ENCODE measurements around the gene SCNN1G.

DNA sequence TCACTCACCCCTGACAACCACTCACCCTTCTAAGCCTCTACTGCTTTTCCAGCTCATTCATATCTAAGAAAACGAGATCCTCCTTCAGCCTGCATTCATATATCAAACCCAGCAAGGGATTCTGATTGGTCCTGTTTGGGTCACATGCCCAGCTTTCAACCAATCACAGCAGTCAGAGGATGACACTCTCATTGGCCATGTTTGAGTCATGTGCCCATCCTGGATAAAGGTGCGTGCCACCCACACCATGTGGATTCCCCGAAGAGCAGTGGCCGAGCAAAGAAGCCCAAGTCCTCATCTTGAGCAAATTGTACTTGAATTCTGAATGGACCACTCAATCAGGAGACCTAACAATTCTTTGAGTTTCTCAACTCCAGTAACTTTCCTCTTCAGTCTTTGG is 45.0 kb downstream of the SCNN1G start:
- TF ChIP-seq RCOR1 (IDR thresholded peaks at IDR 0.05; ENCODE audit: low read depth, low read length) (no peak), MAZ (IDR thresholded peaks at IDR 0.05; ENCODE audit: borderline replicate concordance, low read depth, low read length) (no peak), RAD21 (conservative IDR thresholded peaks at IDR 0.05 in 1 of 2, IDR thresholded peaks at IDR 0.05 in 1 of 2) (no peak), CBX8 (IDR thresholded peaks at IDR 0.05) (no peak), ESRRA (IDR thresholded peaks at IDR 0.05; ENCODE audit: borderline replicate concordance, low read length) (no peak), PHF8 (IDR thresholded peaks at IDR 0.05; ENCODE audit: borderline replicate concordance, low read depth) (no peak), SMC3 (IDR thresholded peaks at IDR 0.05) (no peak), NR3C1 (IDR thresholded peaks at IDR 0.05) (no peak)
- TF ChIP-seq, protein P1, sequence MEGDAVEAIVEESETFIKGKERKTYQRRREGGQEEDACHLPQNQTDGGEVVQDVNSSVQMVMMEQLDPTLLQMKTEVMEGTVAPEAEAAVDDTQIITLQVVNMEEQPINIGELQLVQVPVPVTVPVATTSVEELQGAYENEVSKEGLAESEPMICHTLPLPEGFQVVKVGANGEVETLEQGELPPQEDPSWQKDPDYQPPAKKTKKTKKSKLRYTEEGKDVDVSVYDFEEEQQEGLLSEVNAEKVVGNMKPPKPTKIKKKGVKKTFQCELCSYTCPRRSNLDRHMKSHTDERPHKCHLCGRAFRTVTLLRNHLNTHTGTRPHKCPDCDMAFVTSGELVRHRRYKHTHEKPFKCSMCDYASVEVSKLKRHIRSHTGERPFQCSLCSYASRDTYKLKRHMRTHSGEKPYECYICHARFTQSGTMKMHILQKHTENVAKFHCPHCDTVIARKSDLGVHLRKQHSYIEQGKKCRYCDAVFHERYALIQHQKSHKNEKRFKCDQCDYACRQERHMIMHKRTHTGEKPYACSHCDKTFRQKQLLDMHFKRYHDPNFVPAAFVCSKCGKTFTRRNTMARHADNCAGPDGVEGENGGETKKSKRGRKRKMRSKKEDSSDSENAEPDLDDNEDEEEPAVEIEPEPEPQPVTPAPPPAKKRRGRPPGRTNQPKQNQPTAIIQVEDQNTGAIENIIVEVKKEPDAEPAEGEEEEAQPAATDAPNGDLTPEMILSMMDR (IDR thresholded peaks at IDR 0.05): no peak
- TF ChIP-seq, protein P2, sequence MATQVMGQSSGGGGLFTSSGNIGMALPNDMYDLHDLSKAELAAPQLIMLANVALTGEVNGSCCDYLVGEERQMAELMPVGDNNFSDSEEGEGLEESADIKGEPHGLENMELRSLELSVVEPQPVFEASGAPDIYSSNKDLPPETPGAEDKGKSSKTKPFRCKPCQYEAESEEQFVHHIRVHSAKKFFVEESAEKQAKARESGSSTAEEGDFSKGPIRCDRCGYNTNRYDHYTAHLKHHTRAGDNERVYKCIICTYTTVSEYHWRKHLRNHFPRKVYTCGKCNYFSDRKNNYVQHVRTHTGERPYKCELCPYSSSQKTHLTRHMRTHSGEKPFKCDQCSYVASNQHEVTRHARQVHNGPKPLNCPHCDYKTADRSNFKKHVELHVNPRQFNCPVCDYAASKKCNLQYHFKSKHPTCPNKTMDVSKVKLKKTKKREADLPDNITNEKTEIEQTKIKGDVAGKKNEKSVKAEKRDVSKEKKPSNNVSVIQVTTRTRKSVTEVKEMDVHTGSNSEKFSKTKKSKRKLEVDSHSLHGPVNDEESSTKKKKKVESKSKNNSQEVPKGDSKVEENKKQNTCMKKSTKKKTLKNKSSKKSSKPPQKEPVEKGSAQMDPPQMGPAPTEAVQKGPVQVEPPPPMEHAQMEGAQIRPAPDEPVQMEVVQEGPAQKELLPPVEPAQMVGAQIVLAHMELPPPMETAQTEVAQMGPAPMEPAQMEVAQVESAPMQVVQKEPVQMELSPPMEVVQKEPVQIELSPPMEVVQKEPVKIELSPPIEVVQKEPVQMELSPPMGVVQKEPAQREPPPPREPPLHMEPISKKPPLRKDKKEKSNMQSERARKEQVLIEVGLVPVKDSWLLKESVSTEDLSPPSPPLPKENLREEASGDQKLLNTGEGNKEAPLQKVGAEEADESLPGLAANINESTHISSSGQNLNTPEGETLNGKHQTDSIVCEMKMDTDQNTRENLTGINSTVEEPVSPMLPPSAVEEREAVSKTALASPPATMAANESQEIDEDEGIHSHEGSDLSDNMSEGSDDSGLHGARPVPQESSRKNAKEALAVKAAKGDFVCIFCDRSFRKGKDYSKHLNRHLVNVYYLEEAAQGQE (IDR thresholded peaks at IDR 0.05): no peak
